Measurements from ENCODE around the gene ZNF22. TPM values are rescaled to one million over a fixed set of nuclear protein-coding genes. Genes with fewer than 3 reads are reported as not detected.
A peak's percentile ranks its signal among the peaks of the same experiment; 100 is the strongest.

The ZNF22 gene
- total and polyA plus RNA-seq, 7 donors = 5.9 to 15.9 (median 12.8) TPM

DNA sequence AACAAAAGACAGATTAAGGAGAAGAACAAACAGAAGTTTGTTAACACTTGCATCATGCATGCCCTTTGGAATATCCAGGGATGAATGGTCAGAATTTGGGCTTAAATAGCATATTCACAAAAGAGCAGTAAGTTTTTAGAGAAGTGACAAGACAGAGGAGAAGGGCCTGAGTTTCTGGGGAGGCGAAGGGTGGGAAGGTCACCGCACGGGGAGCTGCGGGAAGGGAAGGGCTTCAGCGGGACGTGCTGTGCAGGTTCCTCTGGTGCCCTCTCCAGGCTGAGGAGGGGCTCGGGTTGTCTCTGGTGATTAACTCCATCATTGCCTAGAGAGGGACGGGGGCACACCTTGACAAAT lies 10.4 kb upstream of the ZNF22 start:
- peaks cover 0 to 62% of the 10 kb centered on the region in 2 donors for H3K36me3 ChIP-seq (ENCODE audit: insufficient read depth in 1 of 2, low read depth in 1 of 2)
- H3K27ac ChIP-seq = no peak overlapping the region
- TF ChIP-seq, protein P1, sequence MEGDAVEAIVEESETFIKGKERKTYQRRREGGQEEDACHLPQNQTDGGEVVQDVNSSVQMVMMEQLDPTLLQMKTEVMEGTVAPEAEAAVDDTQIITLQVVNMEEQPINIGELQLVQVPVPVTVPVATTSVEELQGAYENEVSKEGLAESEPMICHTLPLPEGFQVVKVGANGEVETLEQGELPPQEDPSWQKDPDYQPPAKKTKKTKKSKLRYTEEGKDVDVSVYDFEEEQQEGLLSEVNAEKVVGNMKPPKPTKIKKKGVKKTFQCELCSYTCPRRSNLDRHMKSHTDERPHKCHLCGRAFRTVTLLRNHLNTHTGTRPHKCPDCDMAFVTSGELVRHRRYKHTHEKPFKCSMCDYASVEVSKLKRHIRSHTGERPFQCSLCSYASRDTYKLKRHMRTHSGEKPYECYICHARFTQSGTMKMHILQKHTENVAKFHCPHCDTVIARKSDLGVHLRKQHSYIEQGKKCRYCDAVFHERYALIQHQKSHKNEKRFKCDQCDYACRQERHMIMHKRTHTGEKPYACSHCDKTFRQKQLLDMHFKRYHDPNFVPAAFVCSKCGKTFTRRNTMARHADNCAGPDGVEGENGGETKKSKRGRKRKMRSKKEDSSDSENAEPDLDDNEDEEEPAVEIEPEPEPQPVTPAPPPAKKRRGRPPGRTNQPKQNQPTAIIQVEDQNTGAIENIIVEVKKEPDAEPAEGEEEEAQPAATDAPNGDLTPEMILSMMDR (IDR thresholded peaks at IDR 0.05) = no peak
- H3K9me3 ChIP-seq = no peaks in the 10 kb centered on the region
- DNase-seq (no peak), ATAC-seq (no peak)
- H3K4me1 ChIP-seq = peaks cover 16% of the 10 kb centered on the region
- 56 to 63% (median 58%) methylated on average over 8 of the region's 8 CpGs for WGBS, 3 donors
- intact Hi-C loops (cut with DNase I) = no loop called here
- no peak overlapping the region for H3K4me3 ChIP-seq
- H3K27me3 ChIP-seq (ENCODE audit: insufficient read depth in 3 of 3, low read length in 2 of 3) = no peaks in the 10 kb centered on the region

DNA sequence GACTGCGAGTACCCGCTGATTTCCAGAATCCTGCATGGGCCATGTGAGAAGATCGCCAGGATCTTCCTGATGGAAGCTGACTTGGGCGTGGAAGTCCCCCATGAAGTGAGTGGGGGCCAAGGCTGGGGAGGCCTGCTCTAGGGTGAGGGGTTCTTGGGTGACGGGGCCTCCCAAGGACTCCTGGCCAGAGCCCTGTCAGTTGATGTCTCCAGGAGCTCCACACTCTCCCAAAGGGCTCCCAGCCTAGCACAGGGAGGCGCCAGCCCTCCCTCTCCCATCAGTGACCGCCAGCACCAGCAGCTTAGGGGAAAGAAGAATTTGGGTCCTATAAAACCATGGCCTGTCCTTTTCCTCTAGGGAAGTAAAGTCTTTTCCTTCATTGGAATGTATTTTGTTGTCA lies 9.8 kb upstream of the ZNF22 start:
- H3K27ac ChIP-seq = peak overlapping the region; percentile 9
- peaks cover 0 to 55% of the 10 kb centered on the region in 2 donors for H3K36me3 ChIP-seq (ENCODE audit: insufficient read depth in 1 of 2, low read depth in 1 of 2)

DNA sequence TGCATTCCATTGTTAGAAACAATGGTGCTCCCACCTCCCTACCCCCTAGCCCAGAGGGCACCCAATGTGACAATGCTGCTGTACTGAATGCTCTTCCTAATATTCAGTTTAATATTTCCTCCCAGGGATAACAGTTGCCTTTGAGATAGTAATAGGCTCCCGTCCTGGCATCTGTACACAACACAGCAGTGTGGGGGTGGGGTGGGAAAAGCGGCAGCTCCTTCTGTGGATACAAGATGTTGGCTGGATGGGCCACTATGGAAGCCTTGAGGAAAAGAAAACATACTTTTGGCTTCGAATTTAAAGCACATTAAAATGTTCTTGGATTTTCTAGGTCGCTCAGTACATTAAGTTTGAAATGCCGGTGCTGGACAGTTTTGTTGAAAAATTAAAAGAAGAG lies 9.2 kb upstream of the ZNF22 start:
- Histone ChIP-seq H3K36me3 (ENCODE audit: insufficient read depth in 1 of 2, low read depth in 1 of 2) (peaks cover 0 to 49% of the 10 kb centered on the region in 2 donors), H3K27ac (peak overlapping the region; percentile 41), H3K4me3 (no peak overlapping the region), H3K9me3 (no peaks in the 10 kb centered on the region), H3K4me1 (peaks cover 29% of the 10 kb centered on the region), H3K27me3 (ENCODE audit: insufficient read depth in 3 of 3, low read length in 2 of 3) (no peaks in the 10 kb centered on the region)
- TF ChIP-seq, protein P1 (IDR thresholded peaks at IDR 0.05) = no peak
- intact Hi-C loops (cut with DNase I) = no loop called here
- no peak for ATAC-seq
- WGBS, 3 donors = 59 to 61% (median 59%) methylated on average over 5 of the region's 5 CpGs
- DNase-seq = no peak

More for the DNA sequence above, 9.8 kb upstream of the ZNF22 start:
- peaks cover 23% of the 10 kb centered on the region for H3K4me1 ChIP-seq
- no peak for ATAC-seq
- H3K4me3 ChIP-seq = no peak overlapping the region
- no peak for DNase-seq
- intact Hi-C loops (cut with DNase I) = no loop called here
- TF ChIP-seq, protein P1 (IDR thresholded peaks at IDR 0.05) = no peak
- no peaks in the 10 kb centered on the region for H3K9me3 ChIP-seq
- H3K27me3 ChIP-seq (ENCODE audit: insufficient read depth in 3 of 3, low read length in 2 of 3) = no peaks in the 10 kb centered on the region
- 95 to 98% (median 95%) methylated on average over 7 of the region's 7 CpGs for WGBS, 3 donors

DNA sequence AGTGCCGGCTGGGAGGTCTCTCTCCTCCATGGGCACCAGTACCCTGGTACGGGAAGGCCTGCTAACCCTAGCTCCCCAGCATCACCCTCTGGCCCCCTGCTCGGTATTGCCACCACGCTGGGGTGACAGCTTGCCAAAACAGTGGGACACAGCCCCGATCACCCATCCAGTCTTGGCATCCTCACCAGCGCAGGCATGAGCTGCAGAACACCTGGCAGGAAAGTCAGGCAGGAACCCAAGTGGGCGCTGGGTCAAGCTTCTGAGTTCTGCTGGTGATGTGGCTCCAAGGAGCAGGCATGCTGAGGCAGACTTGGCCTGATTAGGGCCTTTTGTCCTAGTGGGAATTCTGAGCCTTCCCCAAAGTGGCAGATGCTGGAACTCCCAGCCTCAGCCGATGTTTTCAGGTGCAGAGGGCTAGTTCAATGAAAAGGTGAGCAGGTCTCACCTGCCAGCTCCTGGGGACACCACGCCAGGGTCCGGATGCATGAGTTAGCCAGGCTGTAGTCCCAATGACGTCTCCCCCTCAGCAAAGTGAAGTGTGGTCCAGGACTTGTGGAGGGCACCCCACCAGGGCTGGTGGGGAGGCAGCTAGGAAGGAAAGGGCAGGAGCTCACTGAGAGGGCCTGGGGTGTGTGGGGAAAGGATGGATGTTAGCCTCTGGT lies 8.5 kb upstream of the ZNF22 start:
- peak in 1 of 2 donors; percentile 54 for DNase-seq
- 36 to 42% (median 42%) methylated on average over 11 of the region's 11 CpGs for WGBS, 3 donors
- Histone ChIP-seq H3K4me1 (peaks cover 34% of the 10 kb centered on the region), H3K9me3 (no peaks in the 10 kb centered on the region), H3K36me3 (ENCODE audit: insufficient read depth in 1 of 2, low read depth in 1 of 2) (peaks cover 0 to 42% of the 10 kb centered on the region in 2 donors), H3K27me3 (ENCODE audit: insufficient read depth in 3 of 3, low read length in 2 of 3) (no peaks in the 10 kb centered on the region), H3K27ac (peak overlapping the region; percentile 41), H3K4me3 (no peak overlapping the region)
- peak in 1 of 4 donors; percentile 18 for ATAC-seq
- intact Hi-C loops (cut with DNase I) = no loop called here
- TF ChIP-seq, protein P1 (IDR thresholded peaks at IDR 0.05) = no peak
